Left lung (tissue), 10 donors: ENCODE measurements around the gene COX10. TPM values are rescaled to one million over a fixed set of nuclear protein-coding genes. Genes with fewer than 3 reads are reported as not detected.

ENCODE experiments used
- ATAC-seq: fragments of 200-7000 bp; cut with Tn5 transposase; one replicate; pipeline ENCODE4 v1.9.1; 2020; ENCODE audit warnings: moderate library complexity
- DNase-seq, 4 donors: peaks; one replicate each; pipeline ENCODE4 v3.0.0-alpha.2; 2013 to 2020
- H3K27ac ChIP-seq, 2 donors: fragments of 200-600 bp; sonication (generic) in 1 of 2; one replicate each; pipeline versions ENCODE4 v1.5.0 to v1.8.0; 2020 to 2021
- H3K27me3 ChIP-seq, 2 donors: fragments of 200-600 bp; sonication (generic) in 1 of 2; one replicate each; pipeline versions ENCODE4 v1.5.0 to v1.8.0; 2020 to 2021
- H3K36me3 ChIP-seq, 2 donors: fragments of 200-600 bp; sonication (generic) in 1 of 2; one replicate each; pipeline versions ENCODE4 v1.5.0 to v1.8.0; 2020 to 2021
- H3K4me1 ChIP-seq, 2 donors: fragments of 200-600 bp; one replicate each; pipeline ENCODE4 v1.8.0; 2021
- H3K4me3 ChIP-seq, 2 donors: fragments of 200-600 bp; sonication (generic) in 1 of 2; one replicate each; pipeline versions ENCODE4 v1.5.0 to v1.8.0; 2020 to 2021; ENCODE audit warnings: mild to moderate bottlenecking in 1 of 2
- H3K9me3 ChIP-seq, 2 donors: fragments of 200-600 bp; sonication (generic) in 1 of 2; one replicate each; pipeline versions ENCODE4 v1.5.0 to v1.8.0; 2020 to 2021
- intact Hi-C, 2 donors: fragments of 100-400 bp; cut with DNase I; formaldehyde crosslinking; loops; one replicate each; pipeline versions ENCODE4 v1.11.2 to v1.14.2; 2022
- polyA plus RNA-seq, 6 donors: library from polyadenylated mRNA; unstranded; fragments of 120-200 nt; gene quantifications; one replicate each; pipeline ENCODE4 v1.2.1, GENCODE V29; 2013; ENCODE audit not compliant: insufficient read length in 6 of 6
- total RNA-seq, 2 donors: library from RNA; stranded (reverse); fragmentation: NEBNext Ultra II Directional; extraction: Animal tissue kit (Norgen Biotek cat#: 25700); gene quantifications; one replicate each; pipeline ENCODE4 v1.2.1, GENCODE V29; 2021
- TF ChIP-seq, protein P1 (sequence below), 2 donors: fragments of 200-600 bp; sonication (generic) in 1 of 2; IDR thresholded peaks; one replicate each; pipeline versions ENCODE4 v1.5.0 to v1.8.0; 2021; ENCODE audit warnings: antibody characterized with exemption in 2 of 2
- donor health status: DM: no; HTN: yes; CAD: no.
- donor health status: DM: no; HTN: no; CAD: no.

Gene COX10
- total and polyA plus RNA-seq, 8 donors, result 11.8 to 15.7 (median 12.4) TPM

DNA sequence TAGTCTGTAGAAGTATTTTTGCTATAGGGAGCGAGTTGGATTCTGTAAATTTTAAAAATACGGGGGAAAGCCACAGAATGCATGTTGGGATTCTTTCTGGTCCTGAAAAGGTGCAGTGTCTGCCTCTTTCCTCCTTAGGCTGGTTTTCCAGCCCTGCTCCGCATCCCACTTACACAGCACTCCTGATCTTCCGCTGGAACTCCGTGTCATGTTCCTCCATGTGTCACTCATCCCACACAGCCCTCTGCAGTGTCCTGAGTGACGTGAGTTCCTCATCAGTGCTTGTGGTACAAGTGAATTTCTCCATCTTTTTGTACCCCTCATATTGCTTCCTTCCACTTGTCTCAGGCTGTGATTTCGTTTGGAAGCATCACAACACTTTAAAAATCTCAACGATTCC is 34.5 kb downstream of the COX10 start:
- TF ChIP-seq, protein P1, sequence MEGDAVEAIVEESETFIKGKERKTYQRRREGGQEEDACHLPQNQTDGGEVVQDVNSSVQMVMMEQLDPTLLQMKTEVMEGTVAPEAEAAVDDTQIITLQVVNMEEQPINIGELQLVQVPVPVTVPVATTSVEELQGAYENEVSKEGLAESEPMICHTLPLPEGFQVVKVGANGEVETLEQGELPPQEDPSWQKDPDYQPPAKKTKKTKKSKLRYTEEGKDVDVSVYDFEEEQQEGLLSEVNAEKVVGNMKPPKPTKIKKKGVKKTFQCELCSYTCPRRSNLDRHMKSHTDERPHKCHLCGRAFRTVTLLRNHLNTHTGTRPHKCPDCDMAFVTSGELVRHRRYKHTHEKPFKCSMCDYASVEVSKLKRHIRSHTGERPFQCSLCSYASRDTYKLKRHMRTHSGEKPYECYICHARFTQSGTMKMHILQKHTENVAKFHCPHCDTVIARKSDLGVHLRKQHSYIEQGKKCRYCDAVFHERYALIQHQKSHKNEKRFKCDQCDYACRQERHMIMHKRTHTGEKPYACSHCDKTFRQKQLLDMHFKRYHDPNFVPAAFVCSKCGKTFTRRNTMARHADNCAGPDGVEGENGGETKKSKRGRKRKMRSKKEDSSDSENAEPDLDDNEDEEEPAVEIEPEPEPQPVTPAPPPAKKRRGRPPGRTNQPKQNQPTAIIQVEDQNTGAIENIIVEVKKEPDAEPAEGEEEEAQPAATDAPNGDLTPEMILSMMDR (IDR thresholded peaks at IDR 0.05), result no peak
- intact Hi-C loops, result no loop called here

DNA sequence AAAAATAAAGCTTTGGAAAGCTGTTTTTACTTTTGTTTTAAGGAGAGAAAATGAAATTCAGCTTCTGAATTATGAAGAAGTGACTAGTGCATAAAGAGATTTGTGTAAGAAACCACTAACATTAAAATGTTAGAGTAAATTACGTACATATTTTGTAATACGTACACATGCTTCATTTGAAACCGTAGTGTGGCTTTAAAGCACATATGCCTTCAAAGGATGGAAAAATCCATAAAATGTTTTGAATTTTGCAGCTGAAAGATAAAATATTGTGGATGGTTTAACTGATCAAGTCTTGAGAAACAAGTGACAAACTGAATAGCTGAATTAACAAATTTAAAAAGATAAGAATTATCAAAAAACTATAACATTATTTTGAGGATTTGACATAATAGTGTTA is 35.4 kb downstream of the COX10 start:
- no peak overlapping the region for H3K4me3 ChIP-seq
- TF ChIP-seq, protein P1 (IDR thresholded peaks at IDR 0.05), result no peak
- intact Hi-C loops, result no loop called here
- ATAC-seq, result no peak
- no peaks in the 10 kb centered on the region for H3K27me3 ChIP-seq
- H3K4me1 ChIP-seq, result no peaks in the 10 kb centered on the region
- no peak overlapping the region for H3K27ac ChIP-seq
- no peaks in the 10 kb centered on the region for H3K36me3 ChIP-seq
- DNase-seq, result no peak
- no peaks in the 10 kb centered on the region for H3K9me3 ChIP-seq

More for the DNA sequence above, 34.5 kb downstream of the COX10 start:
- no peak for ATAC-seq
- Histone ChIP-seq H3K36me3 (no peaks in the 10 kb centered on the region), H3K27me3 (no peaks in the 10 kb centered on the region), H3K4me1 (no peaks in the 10 kb centered on the region), H3K4me3 (no peak overlapping the region), H3K9me3 (no peaks in the 10 kb centered on the region), H3K27ac (no peak overlapping the region)
- no peak for DNase-seq

DNA sequence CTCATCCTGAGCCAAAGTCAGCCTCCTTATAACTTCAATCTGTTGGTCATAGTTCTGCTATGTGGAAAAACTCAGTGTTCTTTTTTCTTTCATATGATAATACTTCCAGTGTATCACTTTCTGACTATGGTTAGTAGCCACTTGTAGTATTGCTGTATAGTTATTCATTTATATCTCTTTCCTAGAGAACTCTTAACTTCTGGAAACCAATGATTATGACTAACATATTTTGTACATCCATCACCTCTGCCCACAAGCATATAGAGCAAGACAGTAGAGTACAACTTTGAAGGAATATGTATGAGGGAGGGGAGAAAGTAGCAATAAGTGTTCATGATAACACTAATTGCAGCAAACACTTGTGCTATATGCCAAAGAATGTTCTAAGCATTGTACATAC is 38.6 kb downstream of the COX10 start:
- Histone ChIP-seq H3K27me3 (no peaks in the 10 kb centered on the region), H3K27ac (no peak overlapping the region), H3K36me3 (no peaks in the 10 kb centered on the region), H3K4me3 (no peak overlapping the region), H3K4me1 (no peaks in the 10 kb centered on the region), H3K9me3 (no peaks in the 10 kb centered on the region)
- DNase-seq (no peak), ATAC-seq (no peak)
- intact Hi-C loops, result no loop called here
- TF ChIP-seq, protein P1 (IDR thresholded peaks at IDR 0.05), result no peak

DNA sequence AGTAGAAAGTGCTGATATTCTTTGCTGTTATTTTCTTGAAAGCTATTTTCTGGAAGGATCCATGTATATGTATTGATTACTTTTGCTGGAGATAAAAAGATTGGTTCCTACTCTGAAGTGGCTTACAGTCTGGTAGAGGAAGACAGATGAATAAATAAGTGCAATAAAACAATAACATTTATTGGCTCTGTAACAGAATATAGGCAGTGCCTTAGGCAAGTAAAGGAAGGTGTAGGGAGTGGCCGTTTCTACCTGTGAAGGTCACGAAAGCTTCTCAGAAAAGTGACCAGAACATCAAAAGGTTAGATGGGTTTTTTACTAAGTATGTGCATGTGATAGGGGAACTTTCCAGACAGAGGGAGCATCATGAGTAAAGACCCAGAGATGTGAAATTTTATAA is 43.1 kb downstream of the COX10 start:
- intact Hi-C loops, result no loop called here
- Histone ChIP-seq H3K4me3 (no peak overlapping the region), H3K27me3 (no peaks in the 10 kb centered on the region), H3K9me3 (no peaks in the 10 kb centered on the region), H3K27ac (no peak overlapping the region), H3K4me1 (no peaks in the 10 kb centered on the region), H3K36me3 (no peaks in the 10 kb centered on the region)
- DNase-seq, result no peak
- ATAC-seq, result no peak
- TF ChIP-seq, protein P1 (IDR thresholded peaks at IDR 0.05), result no peak

DNA sequence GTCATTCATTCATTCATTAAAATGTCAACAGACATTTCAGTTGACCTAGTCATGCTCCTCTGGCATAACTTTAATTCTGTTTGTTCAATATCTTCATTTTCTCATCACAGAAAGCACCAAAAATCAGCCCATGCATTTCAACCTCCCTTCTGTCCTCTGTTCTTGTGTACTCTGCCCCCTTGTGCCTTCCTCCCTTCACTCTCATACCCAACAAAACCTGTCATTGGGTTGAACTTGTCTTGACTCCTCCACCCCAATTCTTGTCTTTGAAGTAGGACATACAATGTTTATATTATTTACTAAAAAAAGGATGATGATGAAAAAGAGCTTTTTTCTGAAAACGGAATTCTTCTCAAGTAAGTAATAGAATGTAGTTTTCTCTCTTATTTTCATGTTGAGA is 43.8 kb downstream of the COX10 start:
- Histone ChIP-seq H3K4me3 (no peak overlapping the region), H3K27me3 (no peaks in the 10 kb centered on the region), H3K27ac (no peak overlapping the region), H3K4me1 (no peaks in the 10 kb centered on the region), H3K9me3 (no peaks in the 10 kb centered on the region), H3K36me3 (no peaks in the 10 kb centered on the region)
- intact Hi-C loops, result no loop called here
- TF ChIP-seq, protein P1 (IDR thresholded peaks at IDR 0.05), result no peak
- ATAC-seq, result no peak
- no peak for DNase-seq
